ENCODE measurements around the gene RGMB. TPM values are rescaled to one million over a fixed set of nuclear protein-coding genes. Genes with fewer than 3 reads are reported as not detected.

The RGMB gene
- total RNA-seq, 1 experiment from 2014 or later: 16.4 TPM

- H3K4me1 ChIP-seq (ENCODE audit: insufficient read depth, low read length, poor library complexity, severe bottlenecking): peaks cover 29% of the 10 kb centered on the region
- no peak for TF ChIP-seq EZH2 (IDR thresholded peaks at IDR 0.05; ENCODE audit: borderline replicate concordance, low read depth, low read length, poor library complexity, severe bottlenecking)
- TF ChIP-seq, protein P1, sequence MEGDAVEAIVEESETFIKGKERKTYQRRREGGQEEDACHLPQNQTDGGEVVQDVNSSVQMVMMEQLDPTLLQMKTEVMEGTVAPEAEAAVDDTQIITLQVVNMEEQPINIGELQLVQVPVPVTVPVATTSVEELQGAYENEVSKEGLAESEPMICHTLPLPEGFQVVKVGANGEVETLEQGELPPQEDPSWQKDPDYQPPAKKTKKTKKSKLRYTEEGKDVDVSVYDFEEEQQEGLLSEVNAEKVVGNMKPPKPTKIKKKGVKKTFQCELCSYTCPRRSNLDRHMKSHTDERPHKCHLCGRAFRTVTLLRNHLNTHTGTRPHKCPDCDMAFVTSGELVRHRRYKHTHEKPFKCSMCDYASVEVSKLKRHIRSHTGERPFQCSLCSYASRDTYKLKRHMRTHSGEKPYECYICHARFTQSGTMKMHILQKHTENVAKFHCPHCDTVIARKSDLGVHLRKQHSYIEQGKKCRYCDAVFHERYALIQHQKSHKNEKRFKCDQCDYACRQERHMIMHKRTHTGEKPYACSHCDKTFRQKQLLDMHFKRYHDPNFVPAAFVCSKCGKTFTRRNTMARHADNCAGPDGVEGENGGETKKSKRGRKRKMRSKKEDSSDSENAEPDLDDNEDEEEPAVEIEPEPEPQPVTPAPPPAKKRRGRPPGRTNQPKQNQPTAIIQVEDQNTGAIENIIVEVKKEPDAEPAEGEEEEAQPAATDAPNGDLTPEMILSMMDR (conservative IDR thresholded peaks at IDR 0.05; ENCODE audit: low read depth, low read length): no peak
- intact Hi-C loops (cut with micrococcal nuclease; ENCODE audit: unreplicated experiment): loop anchor here (5.0 kb wide), 4 partner anchors 155 to 930 kb away; partner anchors contain the start of gene CHD1
- H3K36me3 ChIP-seq (ENCODE audit: insufficient read depth, low read length, poor library complexity, severe bottlenecking): no peaks in the 10 kb centered on the region
- no peaks in the 10 kb centered on the region for H3K9me3 ChIP-seq (ENCODE audit: low read depth, low read length, poor library complexity, severe bottlenecking)
- no peaks in the 10 kb centered on the region for H3K27me3 ChIP-seq (replicated peaks; ENCODE audit: insufficient read depth, low read depth, low read length, poor library complexity)
- CTCF ChIA-PET: no interaction called here
- H3K27ac ChIP-seq (ENCODE audit: low read depth, low read length, poor library complexity, severe bottlenecking): peak overlapping the region; percentile 78
- BruUV-seq (replicated peaks): TSS peak; percentile 55
- peak overlapping the region; percentile 85 for H3K4me3 ChIP-seq (ENCODE audit: low read depth, low read length, poor library complexity, severe bottlenecking)
- DNase-seq (ENCODE audit: low spot score): peak; percentile 90
- POLR2A ChIA-PET (ENCODE audit: low non-redundant PET): interaction anchor here (0.6 to 0.7 kb wide), 3 partner anchors 17 to 1112 kb away, joined by 4 to 6 read pairs (median 5); no protein-coding TSS in a partner anchor
Measured at GRCh38 chr5:98772415-98773213, 849 bp upstream of the RGMB start.

GRCh38 chr5:98773214-98773463 lies 324 bp upstream of the RGMB start:
- ChIA-PET CTCF (no interaction called here), POLR2A (ENCODE audit: low non-redundant PET) (interaction anchor here (0.6 to 0.7 kb wide), 2 partner anchors 19 to 1113 kb away, joined by 4 to 5 read pairs; no protein-coding TSS in a partner anchor)
- no TSS peak for BruUV-seq (replicated peaks)
- Histone ChIP-seq H3K27ac (ENCODE audit: low read depth, low read length, poor library complexity, severe bottlenecking) (peak overlapping the region; percentile 78), H3K27me3 (replicated peaks; ENCODE audit: insufficient read depth, low read depth, low read length, poor library complexity) (no peaks in the 10 kb centered on the region), H3K9me3 (ENCODE audit: low read depth, low read length, poor library complexity, severe bottlenecking) (no peaks in the 10 kb centered on the region), H3K36me3 (ENCODE audit: insufficient read depth, low read length, poor library complexity, severe bottlenecking) (no peaks in the 10 kb centered on the region), H3K4me1 (ENCODE audit: insufficient read depth, low read length, poor library complexity, severe bottlenecking) (peaks cover 29% of the 10 kb centered on the region), H3K4me3 (ENCODE audit: low read depth, low read length, poor library complexity, severe bottlenecking) (peak overlapping the region; percentile 85)
- intact Hi-C loops (cut with micrococcal nuclease; ENCODE audit: unreplicated experiment): loop anchor here (5.0 kb wide), 4 partner anchors 154 to 931 kb away; partner anchors contain the start of gene CHD1
- no peak for DNase-seq (ENCODE audit: low spot score)
- TF ChIP-seq, protein P1 (conservative IDR thresholded peaks at IDR 0.05; ENCODE audit: low read depth, low read length): no peak
- no peak for TF ChIP-seq EZH2 (IDR thresholded peaks at IDR 0.05; ENCODE audit: borderline replicate concordance, low read depth, low read length, poor library complexity, severe bottlenecking)

- no TSS peak for BruUV-seq (replicated peaks)
Measured at GRCh38 chr5:98774192-98775033, 950 bp downstream of the RGMB start.

More at GRCh38 chr5:98774192-98775033, 950 bp downstream of the RGMB start:
- intact Hi-C loops (cut with micrococcal nuclease; ENCODE audit: unreplicated experiment): loop anchor here (5.0 kb wide), 4 partner anchors 153 to 932 kb away; partner anchors contain the start of gene CHD1
- Histone ChIP-seq H3K27ac (ENCODE audit: low read depth, low read length, poor library complexity, severe bottlenecking) (peak overlapping the region; percentile 78), H3K27me3 (replicated peaks; ENCODE audit: insufficient read depth, low read depth, low read length, poor library complexity) (no peaks in the 10 kb centered on the region), H3K4me3 (ENCODE audit: low read depth, low read length, poor library complexity, severe bottlenecking) (peak overlapping the region; percentile 85), H3K36me3 (ENCODE audit: insufficient read depth, low read length, poor library complexity, severe bottlenecking) (no peaks in the 10 kb centered on the region), H3K9me3 (ENCODE audit: low read depth, low read length, poor library complexity, severe bottlenecking) (no peaks in the 10 kb centered on the region), H3K4me1 (ENCODE audit: insufficient read depth, low read length, poor library complexity, severe bottlenecking) (peaks cover 29% of the 10 kb centered on the region)
- TF ChIP-seq, protein P1 (conservative IDR thresholded peaks at IDR 0.05; ENCODE audit: low read depth, low read length): no peak
- TF ChIP-seq EZH2 (IDR thresholded peaks at IDR 0.05; ENCODE audit: borderline replicate concordance, low read depth, low read length, poor library complexity, severe bottlenecking): no peak
- CTCF ChIA-PET: no interaction called here
- peak; percentile 86 for DNase-seq (ENCODE audit: low spot score)
- POLR2A ChIA-PET (ENCODE audit: low non-redundant PET): interaction anchor here (0.6 kb wide), 1 partner anchor 405 kb away, joined by 3 read pairs; no protein-coding TSS in a partner anchor

All from A673 (cell line).